Uterus (tissue), 2 donors: ENCODE results near the gene RDM1.

Experiments used
- POLR2A ChIP-seq, 2 donors: fragments of 450-650 bp; IDR thresholded peaks; one replicate each; pipeline ENCODE4 v1.6.1; 2016; ENCODE audit warnings: antibody characterized with exemption in 2 of 2, mild to moderate bottlenecking in 1 of 2, moderate library complexity in 1 of 2
- TF ChIP-seq, protein P1 (sequence below), 4 experiments: fragments of 200-600 bp in 2 of 4; fragments of 450-650 bp in 2 of 4; sonication (generic) in 2 of 4; IDR thresholded peaks; one replicate each; pipeline ENCODE4 v1.5.1; 2016 to 2019; ENCODE audit warnings: antibody characterized with exemption in 4 of 4, mild to moderate bottlenecking in 2 of 4, moderate library complexity in 1 of 4

DNA sequence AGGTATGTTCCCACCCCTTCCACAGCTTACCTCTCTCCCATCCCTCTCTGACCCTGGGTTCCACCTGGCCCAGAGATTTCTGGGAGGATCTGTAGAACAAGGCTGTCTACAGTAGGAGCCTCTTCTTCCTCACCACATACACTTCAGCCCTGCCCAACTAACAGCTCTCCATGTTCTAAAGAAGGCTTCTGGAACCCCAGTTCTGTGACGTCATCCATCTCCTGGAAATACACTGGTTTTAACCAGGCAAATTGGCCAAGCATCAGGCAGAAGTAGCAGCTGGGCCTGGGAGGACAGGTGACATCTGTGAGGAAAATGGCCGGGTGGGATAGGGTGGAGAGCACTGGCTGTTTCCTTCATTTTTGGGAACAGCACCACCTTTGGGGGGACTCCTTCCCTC, 13.0 kb upstream of the RDM1 start, which contains the start of gene LYZL6:
- TF ChIP-seq, protein P1, sequence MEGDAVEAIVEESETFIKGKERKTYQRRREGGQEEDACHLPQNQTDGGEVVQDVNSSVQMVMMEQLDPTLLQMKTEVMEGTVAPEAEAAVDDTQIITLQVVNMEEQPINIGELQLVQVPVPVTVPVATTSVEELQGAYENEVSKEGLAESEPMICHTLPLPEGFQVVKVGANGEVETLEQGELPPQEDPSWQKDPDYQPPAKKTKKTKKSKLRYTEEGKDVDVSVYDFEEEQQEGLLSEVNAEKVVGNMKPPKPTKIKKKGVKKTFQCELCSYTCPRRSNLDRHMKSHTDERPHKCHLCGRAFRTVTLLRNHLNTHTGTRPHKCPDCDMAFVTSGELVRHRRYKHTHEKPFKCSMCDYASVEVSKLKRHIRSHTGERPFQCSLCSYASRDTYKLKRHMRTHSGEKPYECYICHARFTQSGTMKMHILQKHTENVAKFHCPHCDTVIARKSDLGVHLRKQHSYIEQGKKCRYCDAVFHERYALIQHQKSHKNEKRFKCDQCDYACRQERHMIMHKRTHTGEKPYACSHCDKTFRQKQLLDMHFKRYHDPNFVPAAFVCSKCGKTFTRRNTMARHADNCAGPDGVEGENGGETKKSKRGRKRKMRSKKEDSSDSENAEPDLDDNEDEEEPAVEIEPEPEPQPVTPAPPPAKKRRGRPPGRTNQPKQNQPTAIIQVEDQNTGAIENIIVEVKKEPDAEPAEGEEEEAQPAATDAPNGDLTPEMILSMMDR (IDR thresholded peaks at IDR 0.05), result no peak
- no peak for TF ChIP-seq POLR2A (IDR thresholded peaks at IDR 0.05)
